Hepatocyte (in vitro differentiated cells): ENCODE data around the gene CCDC102A.

Experiments used
- CTCF ChIP-seq: fragments of 200-600 bp; sonication (generic); IDR thresholded peaks from 2 replicates; pipeline ENCODE4 v1.5.1; 2016; ENCODE audit warnings: antibody characterized with exemption, mild to moderate bottlenecking; ENCODE audit not compliant: poor library complexity
- EZH2 ChIP-seq: fragments of 200-600 bp; sonication (generic); IDR thresholded peaks from 2 replicates; pipeline ENCODE4 v1.6.1; 2016; ENCODE audit warnings: antibody characterized with exemption, mild to moderate bottlenecking, borderline replicate concordance

- TF ChIP-seq CTCF: no peak
- no peak for TF ChIP-seq EZH2
Observed at GRCh38 chr16:57514791-57515600, 21.4 kb downstream of the CCDC102A start.
